COLO829 (cell line): ENCODE measurements around the gene PICALM.
A peak's percentile ranks its signal among the peaks of the same experiment; 100 is the strongest.
"Not testable (repeated sequence)": the region's sequence is repeated elsewhere in the genome, so short reads cannot be mapped to it uniquely, and the experiment has no call there.

Source experiments
- DNase-seq: peaks from one replicate; pipeline ENCODE4 v3.0.0; 2012; ENCODE audit warnings: low spot score

Gene PICALM, protein sequence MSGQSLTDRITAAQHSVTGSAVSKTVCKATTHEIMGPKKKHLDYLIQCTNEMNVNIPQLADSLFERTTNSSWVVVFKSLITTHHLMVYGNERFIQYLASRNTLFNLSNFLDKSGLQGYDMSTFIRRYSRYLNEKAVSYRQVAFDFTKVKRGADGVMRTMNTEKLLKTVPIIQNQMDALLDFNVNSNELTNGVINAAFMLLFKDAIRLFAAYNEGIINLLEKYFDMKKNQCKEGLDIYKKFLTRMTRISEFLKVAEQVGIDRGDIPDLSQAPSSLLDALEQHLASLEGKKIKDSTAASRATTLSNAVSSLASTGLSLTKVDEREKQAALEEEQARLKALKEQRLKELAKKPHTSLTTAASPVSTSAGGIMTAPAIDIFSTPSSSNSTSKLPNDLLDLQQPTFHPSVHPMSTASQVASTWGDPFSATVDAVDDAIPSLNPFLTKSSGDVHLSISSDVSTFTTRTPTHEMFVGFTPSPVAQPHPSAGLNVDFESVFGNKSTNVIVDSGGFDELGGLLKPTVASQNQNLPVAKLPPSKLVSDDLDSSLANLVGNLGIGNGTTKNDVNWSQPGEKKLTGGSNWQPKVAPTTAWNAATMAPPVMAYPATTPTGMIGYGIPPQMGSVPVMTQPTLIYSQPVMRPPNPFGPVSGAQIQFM

DNA sequence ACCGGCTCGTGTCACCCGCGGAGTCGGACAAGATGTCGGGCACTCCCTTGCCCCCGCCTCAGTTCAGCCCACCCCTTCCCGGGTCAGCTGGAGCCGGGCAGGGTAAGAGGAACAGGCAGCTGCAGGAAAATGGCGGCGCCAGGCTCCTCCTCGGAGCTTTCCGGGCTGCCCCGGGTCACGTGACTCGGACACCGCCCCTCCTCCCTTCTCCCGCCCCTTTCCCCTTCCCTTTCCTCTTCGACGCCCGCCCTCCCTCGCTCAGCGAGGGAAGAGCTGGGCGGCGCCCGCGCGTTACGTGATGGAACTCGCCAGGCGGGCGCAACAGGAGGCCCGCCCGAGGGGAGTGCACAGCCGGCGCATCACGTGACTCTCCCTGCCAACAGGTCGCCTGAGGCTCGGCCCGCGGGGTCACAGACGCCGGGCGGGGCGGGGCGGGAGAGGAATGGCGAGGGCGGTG, at the start of gene PICALM:
PICALM (minus strand) TSS at position 134 of the 457 bp plus-strand sequence. CDS start 304 bp downstream, outside the sequence.
- DNase-seq = peak; percentile 87

- DNase-seq = no peak
These were observed 49.4 kb upstream of the PICALM start for GRCh38 chr11:86118253-86118652.

GRCh38 chr11:86117712-86118063, 48.8 kb upstream of the PICALM start:
- no peak for DNase-seq

DNA sequence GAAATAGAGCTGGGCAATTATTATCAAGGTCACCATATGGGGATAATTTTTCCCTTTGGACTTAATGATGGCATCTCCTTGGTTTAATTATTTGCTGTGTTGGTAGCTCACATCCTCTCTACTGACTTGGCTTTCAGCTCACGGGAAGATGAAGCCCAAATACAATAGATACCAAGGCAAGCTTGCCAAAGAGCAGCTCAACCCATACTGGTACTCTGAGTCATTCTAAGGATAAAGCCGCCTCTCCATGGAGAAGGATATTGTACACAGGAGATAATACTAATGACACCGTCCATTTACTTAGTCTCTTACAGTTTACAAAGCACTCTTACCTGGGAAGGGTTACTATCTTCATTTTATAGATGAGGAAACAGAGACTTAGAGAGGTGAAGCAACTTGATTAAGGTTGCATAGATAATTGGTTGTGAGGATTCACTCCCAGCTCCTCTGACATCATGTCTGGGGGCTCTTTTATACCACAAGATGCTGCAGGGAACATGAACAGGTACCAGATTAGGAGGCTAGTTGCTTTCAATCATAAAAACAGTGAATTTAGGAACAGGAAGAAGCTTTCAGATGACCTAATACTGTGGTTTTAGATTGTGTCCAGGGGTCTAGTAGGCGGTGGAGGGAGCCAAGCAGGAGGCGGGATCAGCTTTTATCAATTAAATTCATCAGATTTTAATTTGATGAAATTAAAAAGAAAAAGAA, 48.3 kb upstream of the PICALM start:
- no peak for DNase-seq

GRCh38 chr11:86116386-86116726, 47.5 kb upstream of the PICALM start:
- DNase-seq = no peak

DNA sequence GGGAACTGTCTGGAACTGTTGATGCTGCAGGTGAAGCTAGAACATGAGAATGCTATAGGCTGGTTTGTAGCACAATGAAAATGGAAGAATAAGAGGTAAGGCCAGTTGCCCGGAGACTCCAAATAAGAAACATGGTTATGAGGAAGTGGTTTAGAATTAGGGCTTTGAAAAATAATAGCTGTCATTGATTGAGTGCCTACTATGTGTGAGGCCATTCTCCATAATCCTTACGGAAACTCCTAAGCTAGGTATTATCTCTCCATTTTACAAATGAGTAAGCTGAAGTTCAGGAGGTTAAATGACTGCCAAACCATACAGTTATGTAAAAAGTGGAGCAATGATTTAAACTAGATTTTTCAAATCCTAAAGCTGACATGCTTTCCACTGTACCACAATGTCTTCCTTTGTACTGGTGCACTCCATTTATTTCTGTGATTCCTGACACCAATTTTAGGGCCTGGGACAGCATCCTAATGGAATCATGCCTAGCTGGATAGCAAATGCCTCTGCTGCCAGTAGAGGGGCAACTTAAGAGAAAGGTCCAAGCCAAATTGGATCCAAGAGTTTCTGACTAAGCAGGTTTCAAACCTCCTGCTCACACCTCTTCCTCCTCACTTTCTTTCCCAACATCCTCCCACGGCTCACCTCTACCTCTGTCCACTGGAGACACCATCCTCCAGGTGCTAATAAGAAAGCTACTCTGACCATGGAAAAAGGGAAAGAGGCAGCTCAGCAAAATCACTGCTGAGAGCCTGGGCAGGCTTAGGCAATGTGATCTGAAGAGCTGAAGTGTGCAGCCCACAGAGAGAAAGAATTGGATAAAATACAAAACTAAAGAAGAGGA, 46.9 kb upstream of the PICALM start:
- DNase-seq = no peak

DNA sequence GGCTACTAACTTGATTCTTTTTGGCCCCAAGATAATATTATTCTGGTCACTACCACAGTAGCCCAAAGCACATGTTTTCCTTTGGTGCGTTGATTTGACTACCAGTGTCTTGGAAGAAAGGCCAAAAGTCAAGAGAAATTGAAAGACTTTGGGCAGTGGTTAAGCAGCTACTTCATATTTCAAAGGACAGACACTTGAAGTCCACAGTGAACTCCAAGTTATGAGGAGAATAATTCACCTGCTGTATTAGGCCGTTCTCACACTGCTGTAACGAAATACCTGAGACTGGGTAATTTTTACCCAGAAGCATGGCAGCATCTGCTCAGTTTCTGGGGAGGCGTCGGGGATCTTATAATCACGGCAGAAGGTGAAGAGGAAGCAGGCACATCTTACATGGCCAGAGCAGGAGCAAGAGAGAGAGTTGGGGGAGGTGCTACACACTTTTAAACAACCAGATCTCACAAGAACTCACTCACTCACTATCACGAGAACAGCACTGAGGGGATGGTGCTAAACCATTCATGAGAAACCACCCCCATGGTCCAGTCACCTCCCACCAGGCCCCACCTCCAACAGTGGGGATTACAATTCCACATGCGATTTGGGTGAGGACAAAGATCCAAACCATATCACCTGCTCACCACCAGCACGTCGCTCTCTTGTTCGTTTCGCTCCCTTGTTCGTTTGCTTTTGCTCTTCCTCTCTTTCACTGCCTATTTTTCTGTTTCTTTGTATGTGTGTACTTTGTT, 40.2 kb upstream of the PICALM start:
- no peak for DNase-seq

DNA sequence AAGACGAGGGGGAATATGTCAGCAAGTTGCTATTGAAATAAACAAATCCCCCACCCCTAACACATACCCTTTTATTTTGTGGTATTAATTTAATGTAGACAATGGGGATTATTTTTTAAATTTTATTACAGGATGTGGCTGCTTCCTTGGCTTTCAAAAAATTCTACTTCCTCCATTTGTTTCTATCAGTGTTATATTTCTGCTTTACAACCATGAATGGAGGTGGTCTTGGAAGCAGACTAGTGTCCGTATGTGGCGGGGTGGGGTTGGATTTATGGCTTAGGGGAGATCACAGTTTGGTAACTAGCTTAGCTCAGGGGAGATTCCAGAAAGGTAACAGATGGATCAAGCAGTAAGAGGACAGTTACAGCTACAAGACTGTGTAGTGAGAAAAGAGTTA, 39.3 kb upstream of the PICALM start:
- DNase-seq = no peak

DNA sequence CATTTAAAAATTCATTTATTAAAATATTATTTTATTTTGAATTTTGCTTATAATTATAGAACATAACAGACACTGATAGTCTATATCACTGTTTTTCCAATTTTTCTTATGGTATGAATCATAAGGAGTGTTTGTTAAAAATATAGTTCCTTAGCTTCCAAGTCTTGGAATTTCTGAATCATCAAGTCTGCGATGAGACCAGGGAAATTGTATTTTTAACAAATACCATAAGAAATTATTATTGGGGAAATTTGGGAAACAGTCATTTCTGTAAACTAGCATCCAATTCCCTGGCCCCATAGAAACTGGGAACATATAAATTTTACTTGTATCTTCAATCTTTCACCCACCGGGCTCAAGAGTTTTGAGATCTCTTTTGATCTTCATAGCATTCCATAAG, 38.0 kb upstream of the PICALM start:
- DNase-seq = no peak

DNA sequence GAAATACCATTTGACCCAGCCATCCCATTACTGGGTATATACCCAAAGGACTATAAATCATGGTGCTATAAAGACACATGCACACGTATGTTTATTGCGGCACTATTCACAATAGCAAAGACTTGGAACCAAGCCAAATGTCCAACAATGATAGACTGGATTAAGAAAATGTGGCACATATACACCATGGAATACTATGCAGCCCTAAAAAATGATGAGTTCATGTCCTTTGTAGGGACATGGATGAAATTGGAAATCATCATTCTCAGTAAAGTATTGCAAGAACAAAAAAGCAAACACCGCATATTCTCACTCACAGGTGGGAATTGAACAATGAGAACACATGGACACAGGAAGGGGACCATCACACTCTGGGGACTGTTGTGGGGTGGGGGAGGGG, 37.1 kb upstream of the PICALM start:
- DNase-seq = not testable (repeated sequence)

- not testable (repeated sequence) for DNase-seq
These were observed 36.7 kb upstream of the PICALM start for GRCh38 chr11:86105601-86106000.

GRCh38 chr11:86103808-86104207, 34.9 kb upstream of the PICALM start:
- peak; percentile 76 for DNase-seq

- DNase-seq = no peak
These were observed 33.1 kb upstream of the PICALM start for GRCh38 chr11:86101941-86102407.

- DNase-seq = no peak
These were observed 32.6 kb upstream of the PICALM start for GRCh38 chr11:86101493-86101892.

DNA sequence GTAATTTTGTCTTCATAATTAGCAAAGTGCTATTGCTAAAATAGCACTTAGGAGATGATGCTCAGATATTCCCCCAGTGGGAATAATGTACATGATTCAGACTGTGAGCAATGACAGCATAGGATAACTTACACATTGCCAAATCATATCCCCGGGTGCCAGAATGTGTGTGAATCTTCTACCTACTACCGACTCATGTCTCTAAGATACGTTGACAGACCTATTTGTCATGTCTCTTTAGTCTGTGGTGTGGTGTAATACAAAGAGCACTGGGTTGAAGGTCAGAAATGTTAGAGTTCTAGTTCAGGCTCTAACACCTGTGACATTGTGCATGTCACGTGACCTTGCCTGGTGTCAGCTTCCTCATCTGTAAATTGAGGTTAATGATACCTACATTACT, 31.0 kb upstream of the PICALM start:
- no peak for DNase-seq

DNA sequence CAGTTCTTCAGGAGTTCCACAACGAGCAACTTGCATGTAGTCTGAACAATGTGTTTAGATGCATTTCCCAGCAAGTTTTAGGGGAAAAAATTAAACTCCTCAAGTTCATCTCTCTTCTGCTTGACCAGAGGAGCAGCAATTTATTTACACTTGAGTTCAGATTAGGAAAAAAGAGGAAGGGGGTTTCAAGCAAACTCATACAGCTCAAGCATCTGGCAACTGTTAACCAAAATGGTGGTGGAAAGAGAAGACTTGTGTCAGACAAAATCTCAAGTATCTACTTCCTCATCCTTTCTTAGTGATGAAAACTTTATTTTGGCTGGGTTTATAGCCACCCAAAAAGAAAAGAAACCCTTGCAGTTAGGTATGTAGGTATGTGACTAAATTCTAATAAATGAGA, 29.1 kb upstream of the PICALM start:
- DNase-seq = no peak

GRCh38 chr11:86091566-86091965, 22.7 kb upstream of the PICALM start:
- no peak for DNase-seq

DNA sequence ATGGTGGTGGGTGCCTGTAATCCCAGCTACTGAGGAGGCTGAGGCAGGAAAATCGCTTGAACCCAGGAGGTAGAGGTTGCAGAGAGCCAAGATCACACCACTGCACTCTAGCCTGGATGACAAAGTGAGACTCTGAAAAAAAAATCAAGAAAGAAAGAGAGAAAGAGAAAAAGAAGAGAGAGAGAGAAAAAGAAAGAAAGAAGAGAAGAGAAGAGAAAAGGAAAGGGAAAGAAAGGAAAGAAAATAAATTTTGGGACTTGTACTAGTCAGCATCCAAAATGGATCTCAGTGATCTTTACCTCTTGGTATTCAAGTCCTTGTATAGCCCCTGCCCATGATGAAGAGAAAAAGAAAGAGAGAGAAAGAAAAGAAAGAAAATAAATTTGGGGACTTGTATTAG, 22.2 kb upstream of the PICALM start:
- no peak for DNase-seq

- DNase-seq = no peak
These were observed 20.8 kb upstream of the PICALM start for GRCh38 chr11:86089659-86090058.

GRCh38 chr11:86087688-86088087, 18.8 kb upstream of the PICALM start:
- not testable (repeated sequence) for DNase-seq

- no peak for DNase-seq
These were observed 18.4 kb upstream of the PICALM start for GRCh38 chr11:86087256-86087655.
